ENCODE results near the gene PAPPA.

GRCh38 chr9:116345817-116346216 is 192.2 kb downstream of the PAPPA start:
- no peak for TF ChIP-seq POLR2A (IDR thresholded peaks at IDR 0.05)
- TF ChIP-seq CTCF (IDR thresholded peaks at IDR 0.05): no peak
- TF ChIP-seq POLR2AphosphoS5 (IDR thresholded peaks at IDR 0.05): no peak
